K562 (cell line): Measurements from ENCODE around the gene NENF.

Experiments used
- BHLHE40 ChIP-seq: IDR thresholded peaks from 2 replicates; pipeline ENCODE4 v1.6.1; 2011; ENCODE audit warnings: low read length, improper control_type of control experiment
- CREB3 ChIP-seq: fragments of 450-650 bp; conservative IDR thresholded peaks from 2 replicates; pipeline ENCODE4 v1.6.1; 2016; ENCODE audit warnings: missing genetic modification characterization, low read depth, mild to moderate bottlenecking, missing compliant biosample characterization, moderate library complexity
- DIDO1 ChIP-seq: fragments of 450-650 bp; IDR thresholded peaks from 2 replicates; pipeline ENCODE4 v1.6.1; 2016; ENCODE audit warnings: low read depth, missing biosample characterization, missing genetic modification characterization
- JUN ChIP-seq, 2 experiments: sonication (generic) in 1 of 2; formaldehyde crosslinking in 1 of 2; IDR thresholded peaks; 2 replicates each; pipeline versions ENCODE4 v1.6.1 to v1.8.0; 2012 to 2022; ENCODE audit warnings: borderline replicate concordance in 2 of 2, mild to moderate bottlenecking in 2 of 2, improper control_type of control experiment in 1 of 2, low read depth in 1 of 2, low read length in 1 of 2, missing genetic modification reagents in 1 of 2
- MAFF ChIP-seq: IDR thresholded peaks from 2 replicates; pipeline ENCODE4 v1.6.1; 2012; ENCODE audit warnings: low read length, improper control_type of control experiment
- NEUROD1 ChIP-seq: fragments of 150-350 bp; IDR thresholded peaks from 2 replicates; pipeline ENCODE4 v1.6.1; 2014; ENCODE audit warnings: borderline replicate concordance, low read length, low read depth; ENCODE audit not compliant: partially characterized antibody
- SNAPC5 ChIP-seq: fragments of 250-450 bp; sonication (Bioruptor Pico); IDR thresholded peaks from 2 replicates; pipeline ENCODE4 v1.8.0; 2021; ENCODE audit warnings: moderate library complexity, mild to moderate bottlenecking, inconsistent platforms
- TCF7L2 ChIP-seq: fragments of 150-350 bp; IDR thresholded peaks from 2 replicates; pipeline ENCODE4 v1.6.1; 2016; ENCODE audit warnings: low read depth, mild to moderate bottlenecking, low read length, moderate library complexity
- ZNF143 ChIP-seq: sonication (generic); formaldehyde crosslinking; IDR thresholded peaks from 2 replicates; pipeline ENCODE4 v1.9.0; 2022; ENCODE audit warnings: mild to moderate bottlenecking, missing genetic modification reagents
- ZNF274 ChIP-seq: IDR thresholded peaks from 2 replicates; pipeline ENCODE4 v1.6.1; 2011; ENCODE audit warnings: low read depth, mild to moderate bottlenecking, low read length, moderate library complexity, borderline replicate concordance
- ZNF589 ChIP-seq: fragments of 200-800 bp; sonication (Bioruptor generic); IDR thresholded peaks from 2 replicates; pipeline ENCODE4 v1.6.1; 2016; ENCODE audit warnings: low read depth, missing genetic modification characterization, missing compliant biosample characterization
- TF ChIP-seq, protein P1 (sequence below), 3 experiments: IDR thresholded peaks in 2 of 3; conservative IDR thresholded peaks in 1 of 3; 2 replicates each; pipeline ENCODE4 v1.5.1; 2011 to 2012; ENCODE audit warnings: low read length in 3 of 3, mild to moderate bottlenecking in 3 of 3, control low read depth in 2 of 3, improper control_type of control experiment in 1 of 3, inconsistent platforms in 1 of 3, low read depth in 1 of 3, mixed read lengths in 1 of 3, moderate library complexity in 1 of 3; ENCODE audit not compliant: insufficient read depth in 2 of 3

DNA sequence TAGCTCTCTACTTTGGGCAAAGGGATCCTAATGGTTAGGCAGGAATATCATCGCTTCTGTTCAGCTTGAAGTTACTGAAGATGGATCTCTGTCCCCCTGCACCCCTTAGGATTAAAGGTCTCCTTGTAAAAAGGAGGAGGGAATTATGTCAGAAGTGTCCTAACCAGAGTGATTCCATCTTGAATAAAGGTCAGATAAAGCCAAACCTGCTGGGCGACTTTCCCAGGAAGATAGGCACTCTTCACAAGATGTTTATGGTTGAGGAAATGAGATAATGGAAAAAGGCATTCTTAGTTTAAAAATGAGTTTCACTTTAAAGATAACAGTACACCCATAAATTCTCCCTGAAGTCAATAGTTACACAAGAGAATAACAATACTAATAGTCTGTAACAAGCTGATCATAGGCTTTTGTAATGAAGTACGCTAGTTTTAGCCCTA lies 1.7 kb upstream of the NENF start:
- TF ChIP-seq ZNF143 (CRISPR knock-in tag) (no peak), SNAPC5 (CRISPR knock-in tag) (no peak), TCF7L2 (no peak), DIDO1 (peak; percentile 73), BHLHE40 (no peak), JUN (IDR thresholded peaks at IDR 0.05; ENCODE audit: borderline replicate concordance, low read depth, low read length) (no peak), JUN (CRISPR knock-in tag; IDR thresholded peaks at IDR 0.05; ENCODE audit: borderline replicate concordance) (no peak), ZNF274 (no peak), ZNF589 (CRISPR knock-in tag) (peak; percentile 81), CREB3 (tag) (peak; percentile 94), MAFF (no peak), NEUROD1 (no peak)
- TF ChIP-seq, protein P1, sequence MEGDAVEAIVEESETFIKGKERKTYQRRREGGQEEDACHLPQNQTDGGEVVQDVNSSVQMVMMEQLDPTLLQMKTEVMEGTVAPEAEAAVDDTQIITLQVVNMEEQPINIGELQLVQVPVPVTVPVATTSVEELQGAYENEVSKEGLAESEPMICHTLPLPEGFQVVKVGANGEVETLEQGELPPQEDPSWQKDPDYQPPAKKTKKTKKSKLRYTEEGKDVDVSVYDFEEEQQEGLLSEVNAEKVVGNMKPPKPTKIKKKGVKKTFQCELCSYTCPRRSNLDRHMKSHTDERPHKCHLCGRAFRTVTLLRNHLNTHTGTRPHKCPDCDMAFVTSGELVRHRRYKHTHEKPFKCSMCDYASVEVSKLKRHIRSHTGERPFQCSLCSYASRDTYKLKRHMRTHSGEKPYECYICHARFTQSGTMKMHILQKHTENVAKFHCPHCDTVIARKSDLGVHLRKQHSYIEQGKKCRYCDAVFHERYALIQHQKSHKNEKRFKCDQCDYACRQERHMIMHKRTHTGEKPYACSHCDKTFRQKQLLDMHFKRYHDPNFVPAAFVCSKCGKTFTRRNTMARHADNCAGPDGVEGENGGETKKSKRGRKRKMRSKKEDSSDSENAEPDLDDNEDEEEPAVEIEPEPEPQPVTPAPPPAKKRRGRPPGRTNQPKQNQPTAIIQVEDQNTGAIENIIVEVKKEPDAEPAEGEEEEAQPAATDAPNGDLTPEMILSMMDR (IDR thresholded peaks at IDR 0.05 in 2 of 3, conservative IDR thresholded peaks at IDR 0.05 in 1 of 3; ENCODE audit: insufficient read depth in 2 of 3, low read depth in 1 of 3, low read length in 3 of 3), result no peak
